Measurements from ENCODE around the gene AQP2. TPM values are rescaled to one million over a fixed set of nuclear protein-coding genes. Genes with fewer than 3 reads are reported as not detected.

Gene AQP2
- total and polyA plus RNA-seq, 2 of the 13 experiments (the other 11 are each of a cell fraction or from before 2014, with no cell fraction given) = not detected

GRCh38 chr12:49953151-49953550 lies 2.6 kb downstream of the AQP2 start:
- ChIA-PET CTCF (ENCODE audit: low intra/inter-chr PET ratio, low total read pairs) (no interaction called here), POLR2A (no interaction called here)
- FAIRE-seq (no peak), ATAC-seq (no peak), DNase-seq (ENCODE audit: low spot score) (no peak)
- H3K9ac ChIP-seq (ENCODE audit: insufficient read depth, low read depth, low read length) = no peak overlapping the region
- H3K27me3 ChIP-seq (ENCODE audit: control insufficient read depth in 1 of 2, insufficient read depth in 2 of 2, low read length in 2 of 2) = peaks cover 6 to 40% of the 10 kb centered on the region in 2 experiments
- H3K9me3 ChIP-seq (ENCODE audit: low read length) = no peaks in the 10 kb centered on the region
- TF ChIP-seq NR2F6 (IDR thresholded peaks at IDR 0.05) (no peak), NR2F6 (CRISPR knock-in tag; IDR thresholded peaks at IDR 0.05) (no peak), SALL1 (CRISPR knock-in tag; IDR thresholded peaks at IDR 0.05) (no peak), ZFYVE20 (CRISPR knock-in tag; IDR thresholded peaks at IDR 0.05; ENCODE audit: borderline replicate concordance, low read depth) (no peak), TFDP2 (CRISPR knock-in tag; IDR thresholded peaks at IDR 0.05) (no peak), FOXP1 (IDR thresholded peaks at IDR 0.05) (no peak), FOXP1 (CRISPR knock-in tag; IDR thresholded peaks at IDR 0.05) (no peak), TFDP1 (CRISPR knock-in tag; IDR thresholded peaks at IDR 0.05; ENCODE audit: borderline replicate concordance) (no peak), PRPF4 (IDR thresholded peaks at IDR 0.05; ENCODE audit: low read depth, low read length, poor library complexity, severe bottlenecking) (no peak), SMARCC2 (IDR thresholded peaks at IDR 0.05) (no peak), SP2 (CRISPR knock-in tag; IDR thresholded peaks at IDR 0.05) (no peak), TFAP4 (IDR thresholded peaks at IDR 0.05; ENCODE audit: borderline replicate concordance, low read depth) (no peak), EZH2 (conservative IDR thresholded peaks at IDR 0.05; ENCODE audit: low read depth, low read length) (no peak), HOXA9 (CRISPR knock-in tag; IDR thresholded peaks at IDR 0.05; ENCODE audit: borderline replicate concordance) (no peak), SMYD3 (CRISPR knock-in tag; IDR thresholded peaks at IDR 0.05) (no peak), HNF1A (IDR thresholded peaks at IDR 0.05; ENCODE audit: low read depth) (no peak), HNF1A (CRISPR knock-in tag; IDR thresholded peaks at IDR 0.05; ENCODE audit: borderline replicate concordance) (no peak)
- no TSS peak for BruUV-seq (replicated peaks)
- 39% methylated on average over 4 of the region's 4 CpGs for WGBS (ENCODE audit: low lambda C conversion rate)
- H2AFZ ChIP-seq (ENCODE audit: low read length) = no peak overlapping the region
- intact Hi-C loops (cut with micrococcal nuclease; ENCODE audit: unreplicated experiment) (no loop called here), in situ Hi-C loops (cut with HindIII; ENCODE audit: extremely low pct_ligation_motif_present, low pct_unique_long_range_greater_than_20kb) (no loop called here)
- H3K4me1 ChIP-seq (ENCODE audit: insufficient read depth, low read length) = no peaks in the 10 kb centered on the region
- H3K4me3 ChIP-seq (replicated peaks in 1 of 3; ENCODE audit: insufficient read depth in 1 of 3, low read depth in 2 of 3, low read length in 3 of 3) = no peak overlapping the region
- H3K79me2 ChIP-seq (ENCODE audit: insufficient read depth, low read length) = no peaks in the 10 kb centered on the region
- H3K4me2 ChIP-seq (ENCODE audit: low read depth, low read length) = no peak overlapping the region
- no peaks in the 10 kb centered on the region for H3K36me3 ChIP-seq (replicated peaks in 1 of 2; ENCODE audit: control insufficient read depth in 1 of 2, insufficient read depth in 2 of 2, low read length in 2 of 2)
- no peak overlapping the region for H3K27ac ChIP-seq (ENCODE audit: extremely low read length, insufficient read depth, low read length)
- no peaks in the 10 kb centered on the region for H4K20me1 ChIP-seq (ENCODE audit: insufficient read depth, low read length)

Data from HepG2 (cell line).